Kidney capillary endothelial cell (primary cell): ENCODE measurements around the gene CALHM1.
"Not testable (repeated sequence)": the region's sequence is repeated elsewhere in the genome, so short reads cannot be mapped to it uniquely, and the experiment has no call there.

Experiments used
- DNase-seq: peaks from one replicate; pipeline ENCODE4 v3.0.0-alpha.2; 2018; ENCODE audit warnings: low spot score

The CALHM1 gene

DNA sequence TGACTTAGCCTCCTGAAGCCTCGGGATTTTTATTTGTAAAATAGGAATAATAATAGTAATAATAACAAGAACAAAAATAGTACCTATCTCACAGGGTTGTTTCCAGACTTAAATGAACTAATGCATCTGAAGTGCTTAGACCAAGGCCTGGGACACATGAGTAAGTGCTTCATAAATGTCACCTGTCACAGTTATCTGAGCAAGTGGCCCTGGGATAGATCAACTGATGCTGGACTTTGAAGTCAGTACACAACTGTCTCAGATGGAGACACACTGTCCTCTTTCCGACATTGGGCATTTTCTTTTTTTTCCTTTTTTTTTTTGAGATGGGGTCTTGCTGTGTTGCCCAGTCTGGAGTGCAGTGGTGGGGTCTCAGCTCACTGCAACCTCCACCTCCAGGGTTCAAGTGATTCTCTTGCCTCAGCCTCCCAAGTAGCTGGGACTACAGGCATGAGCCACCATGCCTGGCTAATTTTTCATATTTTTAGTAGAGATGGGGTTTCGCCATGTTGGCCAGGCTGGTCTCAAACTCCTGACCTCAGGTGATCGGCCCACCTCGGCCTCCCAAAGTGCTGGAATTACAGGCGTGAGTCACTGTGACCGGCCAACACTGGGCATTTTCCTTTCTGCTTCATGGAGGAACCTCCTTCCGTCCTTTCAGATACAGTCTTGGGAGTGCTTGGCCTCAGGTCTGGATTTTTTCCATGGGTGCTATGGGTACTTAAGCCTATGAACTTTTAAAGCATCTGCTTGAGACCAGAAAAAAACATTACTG, 28.1 kb upstream of the CALHM1 start:
- DNase-seq: not testable (repeated sequence)

DNA sequence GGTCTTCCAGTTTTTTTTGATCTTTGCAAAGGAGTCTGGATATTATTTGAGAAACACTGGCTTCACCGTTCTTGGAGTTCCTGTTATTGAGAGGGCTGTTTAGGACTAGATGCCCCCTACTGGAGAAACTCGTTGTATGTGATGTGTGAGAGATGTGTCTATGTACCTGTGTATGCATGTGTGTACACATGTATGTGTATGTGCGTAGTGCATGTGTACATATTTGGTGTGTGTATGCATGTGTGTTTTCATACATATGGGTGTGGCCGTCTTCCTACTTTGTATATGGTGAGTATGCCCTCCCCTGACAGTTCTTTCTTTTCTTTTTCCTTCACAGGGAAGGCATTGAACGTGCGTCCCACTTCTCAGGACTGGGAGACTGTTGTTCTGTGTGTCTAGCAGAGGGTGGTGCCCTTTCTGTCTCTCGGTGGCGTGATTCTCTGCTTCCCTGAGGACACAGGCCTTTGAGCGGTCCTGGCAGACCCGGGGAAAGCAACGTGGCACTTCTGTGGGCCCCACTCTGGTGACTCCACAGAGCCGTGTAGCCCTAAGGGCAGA, 23.4 kb upstream of the CALHM1 start:
- DNase-seq: peak; percentile 57

DNA sequence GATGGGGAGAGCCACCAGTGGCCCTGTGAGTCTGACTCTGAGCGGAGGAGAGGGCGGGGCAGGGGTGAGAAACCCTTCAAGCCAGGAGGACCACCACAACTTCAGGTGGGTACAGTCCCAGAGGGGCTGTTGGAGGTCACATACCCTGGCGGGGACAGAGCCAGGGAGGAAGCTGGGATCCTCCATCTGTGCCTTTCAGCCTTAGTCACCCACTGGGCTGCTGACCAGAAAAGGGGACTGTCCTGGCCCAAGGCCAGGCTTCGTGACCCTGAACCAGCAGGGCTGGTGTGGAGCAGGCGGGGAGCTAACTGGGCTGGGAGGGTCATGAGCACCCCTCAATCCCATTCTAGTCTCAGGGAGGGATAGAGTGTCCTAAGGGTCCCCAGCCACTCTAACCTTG, 21.8 kb upstream of the CALHM1 start:
- no peak for DNase-seq

DNA sequence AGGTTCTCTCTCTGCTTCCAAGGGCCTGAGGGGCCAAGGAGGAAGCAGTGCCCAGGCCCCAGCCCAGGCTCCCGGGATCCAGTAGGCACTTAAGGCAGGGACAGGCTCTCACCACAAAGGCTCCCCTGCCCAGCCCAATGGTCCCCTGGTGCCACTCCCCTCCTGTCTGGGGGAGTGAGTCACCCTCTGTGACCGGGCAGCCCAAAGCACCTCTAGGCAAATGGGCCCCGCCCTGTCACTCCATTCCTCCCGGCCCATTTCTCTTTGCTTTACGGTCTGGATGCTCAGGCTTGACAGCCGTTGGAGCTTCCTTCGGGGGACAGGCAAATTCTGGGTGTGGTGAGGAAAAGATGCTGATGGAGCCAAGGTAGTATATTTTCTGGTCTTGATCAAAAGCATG, 20.4 kb upstream of the CALHM1 start, which contains the start of gene CALHM3:
Gene CALHM3 (minus strand): TSS at position 106 of the 400 bp plus-strand sequence. CDS start 208 bp downstream, outside the sequence.
- no peak for DNase-seq

DNA sequence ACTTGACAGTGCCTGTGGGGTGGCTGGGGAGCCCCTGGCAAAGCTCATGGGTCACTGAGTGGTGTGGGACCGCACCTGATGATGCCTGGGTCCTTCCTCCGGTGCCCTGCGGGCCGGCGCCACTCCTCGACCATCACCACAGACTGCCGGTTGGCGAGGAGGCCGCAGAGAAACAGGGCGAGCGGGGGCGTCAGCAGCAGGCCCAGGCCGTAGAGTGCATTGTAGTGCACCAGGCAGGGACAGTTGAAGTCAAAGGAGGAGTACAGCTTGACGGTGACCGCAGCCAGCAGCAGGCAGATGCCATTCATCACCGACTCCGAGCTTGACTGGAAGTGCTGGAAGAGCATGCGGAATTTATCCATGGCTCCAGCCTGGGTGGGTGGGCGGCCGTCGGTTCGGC, 20.0 kb upstream of the CALHM1 start:
- no peak for DNase-seq

DNA sequence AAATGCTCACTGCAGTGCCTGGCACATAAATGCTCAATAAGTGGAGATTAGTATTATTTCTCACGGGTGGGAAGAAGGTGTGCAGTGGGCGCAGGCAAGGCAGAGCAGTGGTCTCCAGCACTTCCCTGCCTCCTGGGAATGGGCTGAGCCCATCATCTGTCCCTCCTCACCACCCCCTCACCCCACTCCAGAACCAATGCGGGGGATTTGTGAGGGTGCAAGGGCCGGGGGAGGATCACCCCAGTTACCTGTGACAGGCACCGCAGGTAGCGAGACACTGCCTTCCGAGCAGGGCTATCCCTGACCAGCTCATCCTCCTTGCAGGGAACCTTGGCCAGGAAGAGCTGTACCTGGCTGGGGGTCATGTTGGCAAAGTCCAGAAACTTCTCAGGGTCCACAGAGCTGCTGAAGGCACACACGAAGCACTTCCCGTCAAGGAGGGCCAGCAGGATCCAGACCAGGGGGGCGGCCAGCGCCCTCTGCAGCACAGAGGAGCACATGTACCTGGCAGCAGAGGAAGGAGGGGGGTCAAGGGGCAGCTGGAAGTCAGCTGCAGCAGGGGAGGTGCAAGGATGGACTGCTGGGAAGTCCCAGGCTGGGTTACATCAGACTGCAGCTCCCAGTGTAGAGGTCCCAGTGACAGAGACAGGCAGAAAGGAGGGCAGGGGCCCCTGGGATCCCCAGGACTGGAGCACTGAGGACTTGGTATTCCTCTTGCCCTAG, 17.5 kb upstream of the CALHM1 start:
- no peak for DNase-seq

DNA sequence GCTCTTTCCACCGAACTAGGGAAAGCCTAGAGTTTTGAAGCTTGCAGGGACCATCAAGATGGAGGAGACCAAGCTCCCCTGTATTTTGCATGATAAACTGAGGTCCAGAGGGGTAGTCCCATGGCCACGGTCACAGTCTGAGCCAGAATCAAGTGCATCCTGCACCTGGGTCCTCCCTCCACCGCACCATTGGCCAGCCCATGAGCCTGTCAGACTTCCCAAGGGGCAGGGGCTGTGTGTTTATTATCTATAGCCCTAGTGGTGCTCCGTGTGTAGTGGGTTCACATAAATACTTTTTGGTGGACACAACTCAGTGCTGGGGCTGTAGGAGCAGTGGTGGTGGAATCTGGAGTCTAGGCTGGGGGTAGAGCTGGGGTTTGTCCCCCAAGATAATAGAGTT, 16.7 kb upstream of the CALHM1 start:
- no peak for DNase-seq

DNA sequence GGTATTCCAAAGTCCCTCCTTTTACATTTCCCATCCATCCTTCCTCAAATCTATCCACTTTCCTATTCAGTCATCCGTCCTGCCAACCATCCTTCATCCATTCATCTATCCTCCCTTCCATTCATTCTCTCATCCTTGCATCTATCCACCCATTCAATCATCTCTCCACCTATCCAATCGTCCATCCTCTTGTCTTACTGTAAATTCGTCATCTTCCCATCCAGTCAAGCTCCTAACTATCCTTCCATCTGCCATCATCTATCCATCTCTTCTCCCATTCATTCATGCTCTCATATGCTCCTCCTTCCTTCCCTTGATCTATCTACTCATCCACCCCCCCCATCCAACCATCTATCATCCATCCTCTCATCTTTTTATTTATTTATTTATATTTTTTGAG, 15.4 kb upstream of the CALHM1 start:
- DNase-seq: no peak

DNA sequence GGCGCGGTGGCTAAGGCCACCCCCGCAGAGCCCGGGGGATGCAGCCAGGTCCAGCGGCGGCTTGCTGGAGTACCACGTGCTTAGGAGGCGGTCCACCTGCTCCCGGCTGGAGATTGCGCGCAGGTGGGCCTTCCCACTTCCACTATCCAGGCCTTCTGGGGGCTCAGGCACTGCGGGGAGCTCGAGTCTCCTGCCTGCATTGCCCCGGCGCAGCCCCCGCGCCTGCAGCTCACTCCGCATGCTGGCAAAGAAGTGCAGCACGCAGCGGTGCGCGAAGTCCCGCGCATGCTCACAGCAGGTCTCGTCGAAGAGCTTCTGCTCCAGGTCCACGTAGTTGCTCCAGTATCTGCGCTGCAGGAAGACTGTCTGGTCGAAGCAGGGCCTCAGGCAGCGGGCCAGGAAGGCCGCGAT, 14.6 kb upstream of the CALHM1 start:
- no peak for DNase-seq

DNA sequence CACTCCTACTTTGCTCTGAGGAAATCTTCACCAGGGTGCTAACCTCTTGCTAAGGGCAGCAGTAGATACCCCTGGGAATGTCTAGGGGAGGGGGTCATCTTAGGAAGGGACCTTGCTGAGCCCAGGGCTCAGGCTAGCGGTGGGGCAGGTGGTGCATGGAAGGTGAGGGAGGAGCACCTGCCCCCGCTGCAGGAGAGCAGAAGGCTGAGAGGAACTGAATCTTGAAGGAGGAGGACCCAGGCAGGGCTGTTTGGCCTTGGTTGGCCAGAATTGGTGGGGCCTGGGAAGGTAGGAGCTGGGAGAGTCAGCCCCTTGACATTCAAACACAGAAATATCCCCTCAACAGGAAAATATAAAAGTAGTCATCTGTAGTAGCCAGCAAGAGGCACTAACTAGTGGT, 13.3 kb upstream of the CALHM1 start:
- DNase-seq: no peak

DNA sequence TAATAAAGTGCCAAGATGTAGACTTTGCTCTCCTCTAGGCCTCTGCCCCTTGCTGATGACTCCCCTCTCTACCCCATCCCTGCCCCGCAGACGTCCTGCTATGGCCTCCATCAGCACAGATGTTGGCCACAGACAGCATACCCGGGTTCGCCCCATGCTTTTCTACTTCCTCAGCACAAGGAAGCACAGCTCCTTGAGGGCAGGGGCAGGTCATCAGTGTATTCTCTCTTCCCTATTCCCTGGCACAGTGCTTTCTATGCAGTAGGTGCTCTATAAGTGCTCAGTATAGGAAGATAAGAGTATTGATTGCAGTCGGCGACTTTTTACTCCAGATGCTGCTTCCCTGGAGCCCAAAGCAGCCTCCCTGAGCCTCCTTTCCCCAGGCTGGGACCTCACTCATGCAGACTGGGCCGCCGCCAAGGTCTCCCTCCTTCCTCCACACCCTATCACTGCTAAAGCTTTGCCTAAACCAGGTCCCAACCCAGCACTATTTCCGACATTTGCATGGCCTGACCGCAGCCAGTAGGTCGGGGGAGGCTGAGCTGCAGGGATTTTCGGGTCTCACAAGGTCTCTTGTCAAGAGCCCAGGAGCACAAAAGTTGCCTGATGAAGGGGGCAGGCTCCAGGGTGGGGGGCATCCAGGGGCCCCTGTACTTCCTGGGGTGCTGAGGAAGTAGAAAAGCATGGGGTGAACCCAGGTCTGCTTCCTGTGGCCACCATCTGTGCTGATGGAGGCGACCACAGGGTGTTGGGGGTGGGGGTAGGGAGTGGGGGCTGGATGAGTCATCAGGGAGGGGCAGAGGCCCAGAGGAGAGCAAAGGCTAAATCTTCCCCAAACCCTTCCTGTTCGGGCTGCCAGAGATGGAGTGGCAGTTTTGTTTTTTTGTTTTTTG, 12.3 kb upstream of the CALHM1 start:
- DNase-seq: no peak

DNA sequence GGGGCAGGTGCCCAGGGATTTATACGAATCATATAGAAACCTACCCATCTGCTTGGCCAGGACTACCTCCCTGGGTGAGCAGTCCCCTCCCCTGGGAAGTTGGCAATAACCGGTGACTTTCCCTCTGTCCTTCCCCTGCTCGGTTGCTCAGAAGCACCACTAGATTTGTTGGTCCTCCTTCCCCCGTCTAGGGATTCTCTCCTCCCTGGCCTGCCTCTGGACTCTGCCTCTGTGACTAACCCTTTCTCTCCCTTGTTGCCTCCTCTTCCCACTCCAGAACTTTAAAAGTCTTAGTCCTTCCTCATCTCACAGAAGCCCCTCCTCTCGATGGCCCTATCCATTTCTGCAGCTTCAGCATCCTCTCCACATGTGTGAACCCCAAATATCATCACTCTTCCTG, 10.5 kb upstream of the CALHM1 start:
- DNase-seq: no peak

DNA sequence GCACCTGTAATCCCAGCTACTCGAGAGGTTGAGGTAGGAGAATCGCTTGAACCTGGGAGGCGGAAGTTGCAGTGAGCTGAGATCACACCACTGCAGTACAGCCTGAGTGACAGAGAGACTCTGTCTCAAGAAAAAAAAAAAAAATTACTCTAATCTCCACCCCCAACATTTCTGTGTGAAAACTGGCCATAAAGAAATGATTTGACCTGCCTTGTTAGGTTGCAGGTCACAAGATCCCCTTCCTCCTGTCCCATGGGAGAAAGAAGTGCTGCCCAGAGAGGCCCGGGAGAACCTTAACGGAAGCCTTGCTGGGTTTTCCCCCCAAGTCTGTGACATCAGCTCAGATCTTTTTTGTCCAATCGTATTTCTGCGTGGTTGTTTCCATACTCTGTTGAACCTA, 8.7 kb upstream of the CALHM1 start:
- no peak for DNase-seq

DNA sequence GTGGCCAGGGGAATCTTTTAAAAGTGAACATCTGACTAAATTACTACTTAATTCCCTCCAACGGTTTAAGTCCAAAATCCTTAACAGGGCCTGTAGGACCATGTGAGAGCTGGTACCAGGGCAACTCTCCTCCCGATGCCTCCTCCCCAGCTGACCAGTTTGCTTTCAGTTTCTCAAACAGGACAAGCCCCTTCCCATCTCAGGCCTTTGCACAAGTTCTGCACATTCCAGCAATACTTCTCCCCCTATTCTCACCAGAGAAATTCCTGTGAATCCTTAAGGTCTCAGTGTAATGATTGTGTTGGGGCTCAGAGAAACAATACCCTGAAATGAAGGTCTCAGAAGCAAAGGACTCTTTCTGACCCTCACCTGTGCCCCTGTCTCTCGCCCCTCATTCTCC, 8.0 kb upstream of the CALHM1 start:
- DNase-seq: no peak

DNA sequence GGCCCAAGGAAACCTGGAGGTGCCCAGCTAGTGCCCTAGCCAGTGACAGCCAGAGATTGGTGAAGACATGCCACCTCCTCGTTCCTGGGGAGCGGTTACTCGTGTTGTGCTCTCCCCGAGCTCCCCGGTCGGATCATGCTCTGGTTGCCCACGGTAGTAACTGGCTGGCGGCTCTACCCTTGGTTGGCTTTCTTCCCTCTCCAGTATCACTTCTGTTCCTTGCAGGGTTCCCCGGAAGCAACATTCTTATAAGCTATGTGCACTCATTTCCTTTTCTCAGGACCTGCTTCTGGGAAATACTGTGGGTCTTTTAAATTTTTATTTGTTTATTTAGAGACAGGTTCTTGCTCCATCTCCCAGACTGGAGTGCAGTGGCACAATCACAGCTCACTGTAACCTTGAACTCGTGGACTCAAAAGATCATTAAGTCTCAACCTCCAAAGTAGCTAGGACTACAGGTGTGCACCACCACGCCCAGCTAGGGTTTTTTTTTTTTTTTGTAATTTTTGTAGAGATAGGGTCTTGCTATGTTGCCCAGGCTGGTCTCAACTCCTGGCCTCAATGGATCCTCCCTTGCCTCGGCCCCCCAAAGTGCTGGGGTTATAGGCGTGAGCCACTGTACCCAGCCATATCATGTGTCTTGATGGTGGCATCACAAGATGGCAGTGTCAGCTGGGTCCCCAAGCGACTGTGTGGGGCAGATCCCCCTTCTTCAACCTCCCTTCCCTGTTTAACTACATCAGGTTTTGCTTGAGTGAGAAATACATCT, 6.9 kb upstream of the CALHM1 start:
- no peak for DNase-seq

DNA sequence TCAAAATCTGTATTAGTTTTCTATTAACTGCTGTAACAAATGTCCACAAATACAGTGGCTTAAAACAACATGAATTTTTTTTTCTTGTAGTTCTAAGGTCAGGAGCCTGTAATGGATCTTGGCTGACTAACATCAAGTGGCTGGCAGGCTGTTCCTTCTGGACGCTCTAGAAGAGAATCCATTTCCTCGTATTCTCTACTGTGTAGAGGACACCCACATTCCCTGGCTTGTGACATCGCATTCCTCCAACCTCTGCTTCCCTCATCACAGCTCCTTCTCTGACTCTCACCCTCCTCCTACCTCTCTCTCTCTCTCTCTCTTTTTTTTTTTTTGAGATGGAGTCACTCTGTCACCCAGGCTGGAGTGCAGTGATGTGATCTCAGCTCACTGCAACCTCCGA, 4.8 kb upstream of the CALHM1 start:
- no peak for DNase-seq

DNA sequence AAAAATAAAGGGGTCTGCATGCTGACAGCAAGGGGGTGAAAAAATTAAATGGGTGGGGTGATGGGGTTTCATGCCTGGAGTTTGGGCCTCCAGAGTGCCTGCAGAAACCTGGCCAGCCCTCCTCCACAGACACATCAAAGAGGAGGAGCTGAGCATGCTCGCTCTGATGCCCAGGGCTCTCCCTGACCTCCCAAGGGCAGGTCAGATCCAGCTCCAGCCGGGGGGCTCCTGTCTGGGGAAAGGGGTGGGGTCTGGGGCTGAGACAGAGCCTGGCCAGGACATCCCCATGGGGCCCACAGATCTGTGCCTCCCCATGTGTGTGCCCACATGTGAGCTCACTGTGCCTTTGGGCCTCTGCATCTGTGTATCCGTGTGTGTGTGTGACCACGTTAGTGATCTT, 915 bp upstream of the CALHM1 start:
- DNase-seq: no peak

DNA sequence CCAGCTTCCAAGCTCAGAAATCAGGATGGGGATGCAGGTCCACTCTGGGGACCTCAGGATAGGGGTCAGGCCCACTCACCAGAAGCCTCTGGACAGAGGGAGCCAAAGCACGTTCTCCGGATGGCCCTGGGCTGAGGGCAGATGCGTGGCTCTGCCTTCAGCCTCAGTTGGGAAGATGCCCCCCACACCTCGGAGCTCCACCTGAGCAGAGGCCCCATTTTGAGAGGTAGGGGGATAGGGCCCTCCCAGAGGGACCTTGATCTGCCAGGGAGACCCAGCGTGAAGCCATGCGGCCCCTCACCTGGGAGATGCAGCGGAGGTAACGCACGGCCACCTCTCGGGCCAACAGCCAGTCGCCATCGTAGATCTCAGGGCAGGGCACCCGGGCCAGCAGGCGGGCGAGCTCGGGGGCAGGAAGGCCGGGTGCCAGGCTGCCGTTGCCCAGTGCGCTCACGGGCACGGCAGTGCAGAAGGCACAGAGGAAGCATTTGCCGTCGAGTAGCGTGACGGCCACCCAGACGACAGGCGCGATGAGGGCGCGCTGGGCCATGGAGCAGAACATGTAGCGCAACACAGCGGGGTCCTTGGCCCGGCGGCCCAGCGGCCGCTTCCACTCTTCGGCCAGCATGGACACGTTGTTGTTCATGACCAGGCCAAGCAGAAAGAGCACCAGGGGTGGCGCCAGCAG, 660 bp downstream of the CALHM1 start:
- DNase-seq: no peak

DNA sequence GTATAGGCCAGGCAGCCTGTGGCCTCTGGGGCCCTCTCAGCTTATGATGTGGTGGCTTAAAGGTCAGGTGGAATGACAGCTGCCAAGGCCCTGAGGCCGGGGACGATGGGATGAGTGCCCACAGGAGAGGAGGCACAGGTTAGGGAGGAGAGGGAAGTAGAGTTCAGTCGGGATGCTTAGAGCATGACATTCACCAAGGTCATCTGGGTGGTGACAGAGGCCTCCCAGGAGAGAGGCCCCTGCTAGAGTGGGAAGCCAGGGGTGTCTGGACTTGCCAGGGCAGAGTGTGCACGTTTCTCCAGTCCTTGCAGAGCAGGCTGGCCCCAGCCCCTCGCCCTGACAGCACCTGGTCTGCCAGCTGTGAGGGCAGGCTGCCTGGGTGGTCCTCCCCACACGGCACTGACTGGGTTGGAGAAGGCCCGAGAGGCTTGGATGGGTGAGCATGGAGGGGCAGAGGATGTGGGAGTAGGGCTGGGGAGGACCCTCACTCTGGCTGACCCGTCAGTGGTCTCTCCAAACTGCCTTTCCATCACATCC, 1.5 kb downstream of the CALHM1 start:
- DNase-seq: no peak

DNA sequence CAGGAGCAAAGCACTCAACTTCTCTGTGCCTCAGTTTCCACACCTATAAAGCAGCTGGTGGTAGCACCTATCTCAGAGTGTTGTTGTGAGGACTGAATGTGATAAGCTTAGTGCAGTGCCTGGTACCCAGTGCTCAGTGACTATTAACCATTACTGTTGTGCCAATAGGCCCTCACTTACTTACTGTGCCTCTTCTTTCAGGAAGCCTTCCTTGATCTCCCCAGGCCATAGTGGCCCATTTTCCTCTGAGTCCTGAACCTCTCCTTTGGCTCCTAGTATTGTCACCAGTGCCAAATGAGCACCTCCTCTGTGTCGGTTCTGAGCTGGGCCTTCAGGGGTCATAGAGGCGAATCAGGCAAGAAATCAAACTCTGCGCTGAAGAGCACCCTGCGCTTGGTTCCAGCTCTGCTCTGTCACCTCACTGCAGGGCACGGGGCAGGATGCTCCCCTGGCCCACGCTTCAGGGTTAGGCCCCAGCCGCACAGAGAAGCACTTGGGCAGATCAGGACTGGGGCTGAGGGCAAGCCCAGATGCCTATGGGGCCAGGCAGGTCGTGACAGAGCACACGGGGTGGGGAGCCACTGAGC, 2.5 kb downstream of the CALHM1 start:
- DNase-seq: no peak
